Calu3 (cell line): ENCODE data around the gene NCCRP1. TPM values are rescaled to one million over a fixed set of nuclear protein-coding genes. Genes with fewer than 3 reads are reported as not detected.

Experiments
- BruUV-seq: library from RNA; stranded (reverse); fragments of 400-500 nt; replicated peaks from 2 replicates; lab custom pipeline; 2021; lab: Mats Ljungman, UMichigan
- CTCF ChIA-PET: fragments of 300-600 bp; sonication (Branson Sonifier 250); formaldehyde crosslinking; loops from one replicate; lab custom pipeline; 2022; ENCODE audit warnings: antibody characterized with exemption; lab: Charles Lee
- DNase-seq: peaks from one replicate; pipeline ENCODE4 v3.0.0; 2022
- H3K27ac Mint-ChIP-seq: one replicate; pipeline ENCODE4 v1.8.0; 2022; ENCODE audit warnings: mixed read lengths; ENCODE audit not compliant: unreplicated experiment
- H3K27me3 Mint-ChIP-seq: one replicate; pipeline ENCODE4 v1.8.0; 2022; ENCODE audit warnings: mixed read lengths; ENCODE audit not compliant: unreplicated experiment
- H3K36me3 Mint-ChIP-seq: one replicate; pipeline ENCODE4 v1.8.0; 2022; ENCODE audit warnings: mild to moderate bottlenecking, moderate library complexity, mixed read lengths; ENCODE audit not compliant: insufficient read depth, unreplicated experiment
- H3K4me1 Mint-ChIP-seq: one replicate; pipeline ENCODE4 v1.8.0; 2022; ENCODE audit warnings: mild to moderate bottlenecking, low read depth, mixed read lengths; ENCODE audit not compliant: unreplicated experiment
- H3K4me3 Mint-ChIP-seq: one replicate; pipeline ENCODE4 v1.8.0; 2022; ENCODE audit warnings: mild to moderate bottlenecking, low read depth, moderate library complexity, mixed read lengths; ENCODE audit not compliant: unreplicated experiment
- H3K9me3 Mint-ChIP-seq: one replicate; pipeline ENCODE4 v1.8.0; 2022; ENCODE audit warnings: low read depth, mixed read lengths; ENCODE audit not compliant: unreplicated experiment
- intact Hi-C: fragments of 100-400 bp; cut with micrococcal nuclease; formaldehyde crosslinking; loops from one replicate; pipeline ENCODE4 v1.10.0; 2022; ENCODE audit not compliant: unreplicated experiment
- total RNA-seq: library from RNA; stranded (reverse); gene quantifications from 2 replicates; pipeline ENCODE4 v1.2.3, GENCODE V29; 2022
- TF ChIP-seq, protein P1 (sequence below): fragments of 200-600 bp; IDR thresholded peaks from one replicate; pipeline ENCODE4 v1.8.0; 2022; ENCODE audit warnings: antibody characterized with exemption; ENCODE audit not compliant: unreplicated experiment

The NCCRP1 gene
- total RNA-seq, 1 experiment from 2014 or later = 2.0 TPM

DNA sequence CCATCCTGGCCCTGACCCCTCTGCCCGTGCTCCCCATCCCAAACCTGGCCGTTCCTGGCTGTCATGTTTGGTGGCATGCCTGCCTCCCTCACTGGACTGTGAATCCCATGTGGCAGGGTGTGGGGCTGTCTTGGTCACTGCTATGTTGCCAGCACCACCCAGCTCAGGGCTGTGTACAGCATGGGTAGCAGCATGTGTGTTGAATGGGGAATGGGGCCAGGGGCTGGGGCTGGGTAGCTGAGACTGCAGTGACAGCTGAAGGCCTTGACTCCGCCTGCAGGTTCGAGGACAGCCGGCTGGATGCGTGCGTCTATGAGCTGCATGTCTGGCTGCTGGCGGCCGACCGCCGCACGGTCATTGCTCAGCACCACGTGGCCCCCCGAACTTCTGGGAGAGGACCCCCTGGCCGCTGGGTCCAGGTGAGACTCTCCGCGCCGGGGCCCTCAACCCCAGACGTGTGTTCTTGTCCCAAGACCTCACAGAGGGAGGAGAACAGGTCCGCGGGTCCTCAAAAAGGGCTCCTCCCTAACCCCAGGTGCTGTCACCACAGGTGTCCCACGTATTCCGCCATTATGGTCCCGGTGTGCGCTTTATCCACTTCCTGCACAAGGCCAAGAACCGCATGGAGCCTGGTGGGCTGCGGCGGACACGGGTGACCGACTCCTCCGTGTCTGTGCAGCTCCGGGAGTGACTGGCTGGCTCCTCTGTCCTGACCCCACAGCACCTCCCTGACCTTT, 3.5 kb downstream of the NCCRP1 start:
- no peak for DNase-seq
- Mint-ChIP-seq H3K9me3 (no peaks in the 10 kb centered on the region), H3K27me3 (peaks cover 39% of the 10 kb centered on the region), H3K27ac (no peak overlapping the region), H3K36me3 (no peaks in the 10 kb centered on the region), H3K4me3 (no peak overlapping the region), H3K4me1 (peaks cover 26% of the 10 kb centered on the region)
- CTCF ChIA-PET = no interaction called here
- TF ChIP-seq, protein P1, sequence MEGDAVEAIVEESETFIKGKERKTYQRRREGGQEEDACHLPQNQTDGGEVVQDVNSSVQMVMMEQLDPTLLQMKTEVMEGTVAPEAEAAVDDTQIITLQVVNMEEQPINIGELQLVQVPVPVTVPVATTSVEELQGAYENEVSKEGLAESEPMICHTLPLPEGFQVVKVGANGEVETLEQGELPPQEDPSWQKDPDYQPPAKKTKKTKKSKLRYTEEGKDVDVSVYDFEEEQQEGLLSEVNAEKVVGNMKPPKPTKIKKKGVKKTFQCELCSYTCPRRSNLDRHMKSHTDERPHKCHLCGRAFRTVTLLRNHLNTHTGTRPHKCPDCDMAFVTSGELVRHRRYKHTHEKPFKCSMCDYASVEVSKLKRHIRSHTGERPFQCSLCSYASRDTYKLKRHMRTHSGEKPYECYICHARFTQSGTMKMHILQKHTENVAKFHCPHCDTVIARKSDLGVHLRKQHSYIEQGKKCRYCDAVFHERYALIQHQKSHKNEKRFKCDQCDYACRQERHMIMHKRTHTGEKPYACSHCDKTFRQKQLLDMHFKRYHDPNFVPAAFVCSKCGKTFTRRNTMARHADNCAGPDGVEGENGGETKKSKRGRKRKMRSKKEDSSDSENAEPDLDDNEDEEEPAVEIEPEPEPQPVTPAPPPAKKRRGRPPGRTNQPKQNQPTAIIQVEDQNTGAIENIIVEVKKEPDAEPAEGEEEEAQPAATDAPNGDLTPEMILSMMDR = no peak
- BruUV-seq = no TSS peak
- intact Hi-C loops = no loop called here

DNA sequence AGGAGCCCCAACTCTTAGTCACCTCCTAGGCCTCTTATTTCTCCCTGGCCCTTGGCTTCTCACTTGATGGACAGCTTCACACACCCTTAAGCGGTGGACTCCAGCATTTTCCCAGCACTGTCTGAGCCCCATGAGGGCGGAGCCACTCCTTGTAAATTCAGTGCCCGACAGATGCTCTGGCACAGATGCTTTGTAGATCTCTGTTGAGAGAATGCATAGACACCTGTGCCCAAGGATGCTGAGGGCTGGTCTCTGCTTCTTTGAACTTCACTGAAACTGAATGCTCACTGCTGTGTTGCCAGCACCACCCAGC, 4.0 kb downstream of the NCCRP1 start:
- Mint-ChIP-seq H3K27ac (no peak overlapping the region), H3K27me3 (peaks cover 39% of the 10 kb centered on the region), H3K36me3 (no peaks in the 10 kb centered on the region), H3K4me1 (peaks cover 20% of the 10 kb centered on the region), H3K9me3 (no peaks in the 10 kb centered on the region), H3K4me3 (no peak overlapping the region)
- no peak for DNase-seq
- intact Hi-C loops = no loop called here
- TF ChIP-seq, protein P1 = no peak
- no TSS peak for BruUV-seq
- CTCF ChIA-PET = no interaction called here

DNA sequence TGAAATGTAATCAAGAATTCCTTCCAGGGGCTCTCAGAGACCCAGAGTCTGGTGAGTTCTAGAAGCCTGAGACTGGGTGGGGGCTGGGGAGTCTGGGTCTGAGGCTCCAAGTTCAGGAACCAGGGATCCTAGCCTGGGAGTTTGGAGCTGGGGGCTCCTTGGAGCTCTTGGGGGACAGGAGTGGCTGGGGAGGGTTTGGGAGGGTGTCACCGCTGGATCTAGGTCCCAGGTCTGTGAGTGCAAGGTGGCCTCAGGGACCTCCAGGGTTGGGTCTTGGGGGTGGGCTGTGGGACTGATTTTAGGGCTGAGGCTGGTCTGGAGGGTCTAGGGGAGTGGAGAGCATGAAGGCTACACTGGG, 6.2 kb downstream of the NCCRP1 start:
- peaks cover 28% of the 10 kb centered on the region for H3K27me3 Mint-ChIP-seq
- H3K4me1 Mint-ChIP-seq = peaks cover 2% of the 10 kb centered on the region
- H3K36me3 Mint-ChIP-seq = no peaks in the 10 kb centered on the region
- TF ChIP-seq, protein P1 = no peak
- no peak overlapping the region for H3K27ac Mint-ChIP-seq
- intact Hi-C loops = no loop called here
- no peaks in the 10 kb centered on the region for H3K9me3 Mint-ChIP-seq
- no peak for DNase-seq
- CTCF ChIA-PET = interaction anchor here (1.2 kb wide), 1 partner anchor 9 kb away, joined by 6 read pairs; no protein-coding TSS in a partner anchor
- BruUV-seq = no TSS peak
- H3K4me3 Mint-ChIP-seq = no peak overlapping the region

DNA sequence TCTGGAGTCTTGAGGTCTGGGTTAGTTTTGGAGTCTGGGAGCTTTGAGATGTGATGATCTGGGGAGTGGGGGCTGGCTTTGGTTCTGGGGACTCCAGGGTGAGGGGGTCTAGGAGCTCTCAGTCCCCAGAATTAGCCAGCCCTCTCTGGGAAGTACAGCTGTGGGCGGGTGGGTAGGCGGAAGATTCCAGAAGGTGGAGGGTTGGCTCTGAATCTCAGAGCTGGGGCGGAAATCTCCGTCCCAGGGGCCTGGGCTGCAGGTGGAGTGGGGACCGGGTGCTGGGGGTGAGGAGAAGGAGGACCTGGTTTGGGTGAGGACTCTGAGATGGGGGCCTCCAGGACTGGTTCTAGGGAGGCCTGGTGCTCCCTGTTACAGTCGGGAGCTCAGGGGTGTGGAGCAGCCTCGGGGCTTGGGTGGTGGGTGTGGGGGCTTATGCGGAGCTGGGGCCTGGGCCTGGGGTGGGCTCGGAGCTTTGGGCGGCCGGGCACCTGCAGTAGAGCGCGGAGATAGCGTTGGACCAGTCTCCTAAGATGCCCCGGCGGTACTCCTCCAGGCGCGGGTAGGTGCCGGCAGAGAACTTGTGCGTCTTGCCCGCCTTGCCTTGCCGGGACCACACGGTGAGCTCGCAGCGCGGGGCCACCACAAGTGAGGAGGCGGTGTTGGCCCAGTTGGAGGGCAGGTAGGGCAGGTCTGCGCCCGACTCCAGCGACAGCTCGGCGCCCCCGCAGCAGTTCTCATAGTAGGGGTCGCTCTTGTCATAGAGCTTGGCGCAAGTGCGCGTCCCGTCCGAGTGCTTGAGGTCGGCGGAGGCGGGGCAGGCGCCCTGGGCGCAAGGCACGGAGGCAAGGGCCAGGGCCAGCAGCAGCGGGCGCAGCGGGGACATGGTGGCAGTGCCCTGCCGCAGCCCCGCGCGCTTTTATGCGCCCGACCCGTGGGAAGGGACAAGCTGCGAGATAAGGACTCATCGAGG, 6.9 kb downstream of the NCCRP1 start, which contains the start of gene SYCN:
SYCN (minus strand) TSS at position 892 of the 970 bp plus-strand sequence; CDS start at position 883, 9 bp downstream.
- no peak for DNase-seq
- Mint-ChIP-seq H3K36me3 (no peaks in the 10 kb centered on the region), H3K9me3 (no peaks in the 10 kb centered on the region), H3K4me3 (no peak within 1 kb of the TSS), H3K4me1 (no peaks in the 10 kb centered on the region), H3K27me3 (peaks cover 31% of the 10 kb centered on the region), H3K27ac (no peak within 1 kb of the TSS)
- CTCF ChIA-PET = interaction anchor here (1.2 kb wide), 1 partner anchor 8 kb away, joined by 6 read pairs; no protein-coding TSS in a partner anchor
- TF ChIP-seq, protein P1 = no peak
- BruUV-seq = no TSS peak
- intact Hi-C loops = no loop called here
